ENCODE measurements around the gene TSLP.

DNA sequence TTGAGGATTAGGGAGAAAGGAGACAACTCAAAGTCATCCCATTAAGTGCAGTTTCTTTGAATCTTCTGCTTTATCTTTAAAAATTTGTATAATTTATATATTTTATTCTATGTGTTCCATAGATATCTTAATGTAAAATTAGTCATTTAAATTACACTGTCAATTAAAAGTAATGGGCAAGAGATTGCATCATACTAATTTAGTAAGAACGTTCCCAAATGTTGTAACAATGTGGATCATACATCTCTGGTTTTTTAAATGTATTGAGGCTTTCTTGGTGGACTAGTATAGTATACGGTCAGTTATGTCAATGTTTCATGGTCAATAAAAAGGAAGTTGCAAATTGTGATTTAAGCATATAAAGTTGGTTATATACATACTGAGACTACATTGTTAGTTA is 6.2 kb downstream of the TSLP start:
- no peak for TF ChIP-seq POLR2AphosphoS5 (IDR thresholded peaks at IDR 0.05)
- TF ChIP-seq, protein P1, sequence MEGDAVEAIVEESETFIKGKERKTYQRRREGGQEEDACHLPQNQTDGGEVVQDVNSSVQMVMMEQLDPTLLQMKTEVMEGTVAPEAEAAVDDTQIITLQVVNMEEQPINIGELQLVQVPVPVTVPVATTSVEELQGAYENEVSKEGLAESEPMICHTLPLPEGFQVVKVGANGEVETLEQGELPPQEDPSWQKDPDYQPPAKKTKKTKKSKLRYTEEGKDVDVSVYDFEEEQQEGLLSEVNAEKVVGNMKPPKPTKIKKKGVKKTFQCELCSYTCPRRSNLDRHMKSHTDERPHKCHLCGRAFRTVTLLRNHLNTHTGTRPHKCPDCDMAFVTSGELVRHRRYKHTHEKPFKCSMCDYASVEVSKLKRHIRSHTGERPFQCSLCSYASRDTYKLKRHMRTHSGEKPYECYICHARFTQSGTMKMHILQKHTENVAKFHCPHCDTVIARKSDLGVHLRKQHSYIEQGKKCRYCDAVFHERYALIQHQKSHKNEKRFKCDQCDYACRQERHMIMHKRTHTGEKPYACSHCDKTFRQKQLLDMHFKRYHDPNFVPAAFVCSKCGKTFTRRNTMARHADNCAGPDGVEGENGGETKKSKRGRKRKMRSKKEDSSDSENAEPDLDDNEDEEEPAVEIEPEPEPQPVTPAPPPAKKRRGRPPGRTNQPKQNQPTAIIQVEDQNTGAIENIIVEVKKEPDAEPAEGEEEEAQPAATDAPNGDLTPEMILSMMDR (IDR thresholded peaks at IDR 0.05) = no peak
- TF ChIP-seq POLR2A (IDR thresholded peaks at IDR 0.05) = no peak

Data from breast epithelium (tissue), 3 donors.